Measurements from ENCODE around the gene CPN1. TPM values are rescaled to one million over a fixed set of nuclear protein-coding genes. Genes with fewer than 3 reads are reported as not detected.

CPN1 gene
- total and polyA plus RNA-seq, 9 of the 15 experiments (the other 6 are each of a cell fraction or from before 2014, with no cell fraction given), result 0.15 to 0.17 TPM; not detected in 7

DNA sequence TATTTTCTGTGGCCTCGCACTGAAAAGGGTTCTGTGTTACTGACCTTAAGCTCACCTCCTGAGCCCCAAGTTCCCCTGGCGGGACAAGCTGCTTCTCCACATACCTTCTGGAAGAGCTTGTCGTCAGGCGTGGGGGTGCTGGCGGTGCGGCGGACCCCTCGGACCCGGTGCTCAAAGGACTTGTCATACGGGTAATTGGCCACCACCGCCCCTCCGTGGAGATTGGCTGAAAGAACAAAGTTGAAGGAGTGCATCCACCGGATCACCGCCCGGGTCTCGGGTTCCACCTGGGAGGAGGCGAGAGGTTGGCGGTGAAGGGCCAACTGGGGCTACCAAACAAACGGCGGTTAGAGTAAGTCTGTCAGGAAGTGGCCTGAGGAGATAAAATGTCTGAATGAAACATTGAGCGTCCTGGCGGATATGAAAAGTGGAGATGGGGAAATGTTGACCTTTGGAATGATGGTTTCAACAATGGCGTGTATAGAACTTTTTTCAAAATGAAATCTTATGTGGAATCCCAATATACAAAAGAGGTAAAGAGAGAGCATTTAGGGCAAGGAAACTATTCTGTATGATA, 16.5 kb downstream of the CPN1 start:
- Histone ChIP-seq H3K79me2 (ENCODE audit: control insufficient read depth, insufficient read depth, low read length) (no peaks in the 10 kb centered on the region), H2AFZ (ENCODE audit: low read depth, low read length) (peak overlapping the region; percentile 74), H3K9me3 (replicated peaks; ENCODE audit: control insufficient read depth, insufficient read depth, low read depth, low read length) (no peaks in the 10 kb centered on the region), H3K27ac (ENCODE audit: extremely low read depth, low read depth, low read length) (no peak overlapping the region), H3K4me3 (peak overlapping the region; percentile 17; the same call in 1 of the 2 replicates), H3K4me1 (replicated peaks in 1 of 2; ENCODE audit: control insufficient read depth in 2 of 2, insufficient read depth in 2 of 2, low read length in 2 of 2) (peaks cover 0 to 4% of the 10 kb centered on the region in 2 experiments; a peak in 2 of 5 replicates), H3K9me1 (ENCODE audit: control insufficient read depth, insufficient read depth, low read length) (no peaks in the 10 kb centered on the region), H3K9ac (ENCODE audit: insufficient read depth in 1 of 2, low read depth in 2 of 2, low read length in 2 of 2) (no peak overlapping the region), H4K20me1 (replicated peaks; ENCODE audit: control insufficient read depth, insufficient read depth, low read length) (no peaks in the 10 kb centered on the region), H3K4me2 (ENCODE audit: insufficient read depth, low read length) (peak overlapping the region; percentile 41), H3K27me3 (ENCODE audit: control insufficient read depth in 2 of 2, insufficient read depth in 2 of 2, low read length in 2 of 2) (0 out of 5 replicates have a peak, but pooled peaks cover 0 to 2% of the 10 kb centered on the region in 2 experiments), H3K36me3 (ENCODE audit: control insufficient read depth, insufficient read depth, low read length) (no peaks in the 10 kb centered on the region)
- 11% methylated on average over 18 of the region's 23 CpGs for WGBS (ENCODE audit: insufficient coverage, low coverage, missing lambda C conversion rate)
- peak; percentile 14 to 33 (median 21) for DNase-seq (ENCODE audit: extremely low read depth in 1 of 4, low spot score in 3 of 4)
- no peak for FAIRE-seq
- BruUV-seq (replicated peaks), result no TSS peak
- in situ Hi-C loops (cut with MboI), result no loop called here
- CTCF ChIA-PET (ENCODE audit: low intra/inter-chr PET ratio), result interaction anchor here (1.2 kb wide), 1 partner anchor 219 kb away, joined by 4 read pairs; no protein-coding TSS in a partner anchor
- TF ChIP-seq RAD21 (CRISPR knock-in tag; conservative IDR thresholded peaks at IDR 0.05 in 1 of 2, IDR thresholded peaks at IDR 0.05 in 1 of 2) (peak in 1 of 2 experiments; percentile 36; a peak in 1 of 4 replicates), ETV1 (tag; conservative IDR thresholded peaks at IDR 0.05; ENCODE audit: low read depth) (peak; percentile 55; the same call in 1 of the 2 replicates)
- TF ChIP-seq, protein P1, sequence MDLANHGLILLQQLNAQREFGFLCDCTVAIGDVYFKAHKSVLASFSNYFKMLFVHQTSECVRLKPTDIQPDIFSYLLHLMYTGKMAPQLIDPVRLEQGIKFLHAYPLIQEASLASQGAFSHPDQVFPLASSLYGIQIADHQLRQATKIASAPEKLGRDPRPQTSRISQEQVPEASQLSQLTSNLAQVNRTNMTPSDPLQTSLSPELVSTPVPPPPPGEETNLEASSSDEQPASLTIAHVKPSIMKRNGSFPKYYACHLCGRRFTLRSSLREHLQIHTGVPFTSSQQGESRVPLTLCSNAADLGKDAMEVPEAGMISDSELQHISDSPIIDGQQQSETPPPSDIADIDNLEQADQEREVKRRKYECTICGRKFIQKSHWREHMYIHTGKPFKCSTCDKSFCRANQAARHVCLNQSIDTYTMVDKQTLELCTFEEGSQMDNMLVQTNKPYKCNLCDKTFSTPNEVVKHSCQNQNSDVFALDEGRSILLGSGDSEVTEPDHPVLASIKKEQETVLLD (IDR thresholded peaks at IDR 0.05), result no peak
- ATAC-seq, result peak; percentile 55
- POLR2A ChIA-PET, result interaction anchor here (0.5 kb wide), 1 partner anchor 79 kb away, joined by 3 read pairs; no protein-coding TSS in a partner anchor
- intact Hi-C loops (cut with micrococcal nuclease), result no loop called here

All from K562 (cell line).